Measurements from ENCODE around the gene OR5AN1.
"Not testable (repeated sequence)": the region's sequence is repeated elsewhere in the genome, so short reads cannot be mapped to it uniquely, and the experiment has no call there.

OR5AN1 gene, protein sequence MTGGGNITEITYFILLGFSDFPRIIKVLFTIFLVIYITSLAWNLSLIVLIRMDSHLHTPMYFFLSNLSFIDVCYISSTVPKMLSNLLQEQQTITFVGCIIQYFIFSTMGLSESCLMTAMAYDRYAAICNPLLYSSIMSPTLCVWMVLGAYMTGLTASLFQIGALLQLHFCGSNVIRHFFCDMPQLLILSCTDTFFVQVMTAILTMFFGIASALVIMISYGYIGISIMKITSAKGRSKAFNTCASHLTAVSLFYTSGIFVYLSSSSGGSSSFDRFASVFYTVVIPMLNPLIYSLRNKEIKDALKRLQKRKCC

DNA sequence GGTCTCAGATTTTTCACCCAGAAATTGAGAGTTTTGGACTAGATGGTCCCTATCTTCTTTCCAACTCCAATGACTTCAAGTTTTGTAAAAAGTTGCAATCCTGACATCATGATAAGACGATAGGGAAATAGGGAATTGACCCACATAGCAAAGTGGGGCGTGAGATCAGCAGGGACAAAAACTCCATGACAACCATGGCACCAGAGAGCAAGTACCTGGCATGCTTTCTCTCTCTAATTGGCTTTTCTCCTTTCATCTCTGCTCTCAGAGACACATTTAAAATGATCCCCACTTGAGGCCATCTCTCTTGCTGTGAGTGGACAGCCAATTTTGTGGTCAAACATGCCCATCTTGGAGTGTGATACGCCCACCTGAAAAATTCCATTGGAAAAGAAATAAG lies at the start of gene OR5AN1:
Gene OR5AN1 (plus strand): TSS at position 301 of the 400 bp plus-strand sequence. CDS start 5,564 bp downstream, outside the sequence.
- TF ChIP-seq, protein P1, sequence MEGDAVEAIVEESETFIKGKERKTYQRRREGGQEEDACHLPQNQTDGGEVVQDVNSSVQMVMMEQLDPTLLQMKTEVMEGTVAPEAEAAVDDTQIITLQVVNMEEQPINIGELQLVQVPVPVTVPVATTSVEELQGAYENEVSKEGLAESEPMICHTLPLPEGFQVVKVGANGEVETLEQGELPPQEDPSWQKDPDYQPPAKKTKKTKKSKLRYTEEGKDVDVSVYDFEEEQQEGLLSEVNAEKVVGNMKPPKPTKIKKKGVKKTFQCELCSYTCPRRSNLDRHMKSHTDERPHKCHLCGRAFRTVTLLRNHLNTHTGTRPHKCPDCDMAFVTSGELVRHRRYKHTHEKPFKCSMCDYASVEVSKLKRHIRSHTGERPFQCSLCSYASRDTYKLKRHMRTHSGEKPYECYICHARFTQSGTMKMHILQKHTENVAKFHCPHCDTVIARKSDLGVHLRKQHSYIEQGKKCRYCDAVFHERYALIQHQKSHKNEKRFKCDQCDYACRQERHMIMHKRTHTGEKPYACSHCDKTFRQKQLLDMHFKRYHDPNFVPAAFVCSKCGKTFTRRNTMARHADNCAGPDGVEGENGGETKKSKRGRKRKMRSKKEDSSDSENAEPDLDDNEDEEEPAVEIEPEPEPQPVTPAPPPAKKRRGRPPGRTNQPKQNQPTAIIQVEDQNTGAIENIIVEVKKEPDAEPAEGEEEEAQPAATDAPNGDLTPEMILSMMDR (IDR thresholded peaks at IDR 0.05; ENCODE audit: low read depth, low read length): no peak
- H3K36me3 ChIP-seq: no peaks in the 10 kb centered on the region
- DNase-seq: no peak

DNA sequence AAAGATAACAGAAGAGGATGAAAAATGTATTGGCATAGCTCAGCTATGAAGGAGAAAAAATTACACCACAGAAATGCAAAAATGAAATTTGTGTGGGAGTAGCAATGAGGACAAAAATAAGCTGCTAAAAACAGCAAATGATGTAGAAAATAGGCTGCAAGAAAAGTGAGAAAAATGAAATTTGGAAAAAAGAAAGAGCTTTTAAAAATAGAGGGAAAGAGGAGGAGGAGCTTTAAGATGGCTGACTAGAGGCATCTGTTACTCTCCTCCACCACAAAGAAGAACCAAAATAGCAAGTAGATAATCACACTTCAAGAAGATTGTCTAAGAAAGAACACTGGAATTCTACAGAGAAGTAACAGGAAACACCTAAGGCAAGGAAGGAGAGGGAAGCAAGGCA lies 23.7 kb upstream of the OR5AN1 start:
- Histone ChIP-seq H3K27me3 (ENCODE audit: insufficient read depth, low read depth, severe bottlenecking) (peaks cover 19% of the 10 kb centered on the region), H3K36me3 (no peaks in the 10 kb centered on the region), H3K27ac (no peak overlapping the region), H3K9me3 (ENCODE audit: severe bottlenecking) (no peaks in the 10 kb centered on the region), H3K4me3 (ENCODE audit: low read depth, low read length) (no peak overlapping the region)
- TF ChIP-seq, protein P1 (IDR thresholded peaks at IDR 0.05; ENCODE audit: low read depth, low read length): no peak
- no peak for DNase-seq

More for the DNA sequence above, at the start of gene OR5AN1:
- no peak within 1 kb of the TSS for H3K4me3 ChIP-seq (ENCODE audit: low read depth, low read length)
- peaks cover 24% of the 10 kb centered on the region for H3K27me3 ChIP-seq (ENCODE audit: insufficient read depth, low read depth, severe bottlenecking)
- H3K27ac ChIP-seq: no peak within 1 kb of the TSS
- no peaks in the 10 kb centered on the region for H3K9me3 ChIP-seq (ENCODE audit: severe bottlenecking)

DNA sequence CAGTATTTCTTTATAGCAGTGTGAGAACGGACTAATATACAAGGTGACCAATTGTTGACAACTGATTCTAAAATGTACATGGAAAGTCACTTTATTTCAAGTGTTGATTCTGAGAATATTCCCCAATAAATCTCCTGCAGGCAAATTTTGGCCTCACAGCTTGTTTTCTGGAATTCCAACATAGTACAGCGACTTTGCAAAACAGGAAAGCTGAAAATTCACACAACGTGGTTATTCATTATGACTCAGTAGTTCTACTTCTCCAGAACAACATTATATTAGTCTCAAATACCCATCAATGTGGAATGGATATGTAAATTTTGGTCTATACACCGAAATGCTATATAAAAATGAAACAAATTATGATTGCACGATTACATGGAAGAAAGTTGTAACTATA lies 22.5 kb upstream of the OR5AN1 start:
- peaks cover 19% of the 10 kb centered on the region for H3K27me3 ChIP-seq (ENCODE audit: insufficient read depth, low read depth, severe bottlenecking)
- no peaks in the 10 kb centered on the region for H3K36me3 ChIP-seq
- no peaks in the 10 kb centered on the region for H3K9me3 ChIP-seq (ENCODE audit: severe bottlenecking)
- no peak for DNase-seq
- H3K27ac ChIP-seq: no peak overlapping the region
- TF ChIP-seq, protein P1 (IDR thresholded peaks at IDR 0.05; ENCODE audit: low read depth, low read length): no peak
- H3K4me3 ChIP-seq (ENCODE audit: low read depth, low read length): no peak overlapping the region

DNA sequence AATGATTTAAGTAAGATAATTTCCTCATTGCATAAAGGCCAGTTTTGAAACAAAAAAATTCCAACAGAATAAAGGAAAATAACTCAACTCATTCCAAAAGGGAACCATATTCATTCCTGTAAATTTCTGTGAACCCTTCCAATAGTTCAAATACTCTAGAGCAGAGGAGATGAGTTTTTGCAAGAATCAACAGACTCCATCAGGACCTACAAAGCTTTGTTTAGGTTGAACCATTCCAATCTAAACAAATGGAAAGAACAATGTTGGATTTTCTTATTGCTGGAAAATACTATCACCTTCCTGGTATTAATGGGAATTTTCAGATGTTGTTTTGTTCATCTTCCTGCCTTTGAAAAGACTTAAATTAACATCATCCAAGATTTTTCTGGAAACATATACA lies 21.8 kb upstream of the OR5AN1 start:
- Histone ChIP-seq H3K36me3 (no peaks in the 10 kb centered on the region), H3K27me3 (ENCODE audit: insufficient read depth, low read depth, severe bottlenecking) (peaks cover 19% of the 10 kb centered on the region), H3K4me3 (ENCODE audit: low read depth, low read length) (no peak overlapping the region), H3K9me3 (ENCODE audit: severe bottlenecking) (no peaks in the 10 kb centered on the region), H3K27ac (no peak overlapping the region)
- no peak for DNase-seq
- TF ChIP-seq, protein P1 (IDR thresholded peaks at IDR 0.05; ENCODE audit: low read depth, low read length): no peak

DNA sequence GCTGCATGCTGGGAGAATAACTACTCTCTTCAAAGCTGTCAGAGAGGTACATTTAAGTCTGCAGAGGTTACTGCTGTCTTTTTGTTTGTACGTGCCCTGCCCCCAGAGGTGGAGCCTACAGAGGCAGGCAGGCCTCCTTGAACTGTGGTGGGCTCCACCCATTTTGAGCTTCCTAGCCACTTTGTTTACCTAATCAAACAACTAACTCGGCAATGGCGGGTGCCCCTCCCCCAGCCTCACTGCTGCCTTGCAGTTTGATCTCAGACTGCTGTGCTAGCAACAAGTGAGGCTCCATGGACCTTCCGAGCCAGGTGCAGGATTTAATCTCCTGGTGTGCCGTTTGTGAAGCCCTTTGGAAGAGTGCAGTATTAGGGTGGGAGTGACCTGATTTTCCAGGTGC lies 9.0 kb upstream of the OR5AN1 start:
- H3K27me3 ChIP-seq (ENCODE audit: insufficient read depth, low read depth, severe bottlenecking): peaks cover 13% of the 10 kb centered on the region
- H3K36me3 ChIP-seq; H3K27ac ChIP-seq; DNase-seq; H3K9me3 ChIP-seq (ENCODE audit: severe bottlenecking); H3K4me3 ChIP-seq (ENCODE audit: low read depth, low read length): not testable (repeated sequence)

DNA sequence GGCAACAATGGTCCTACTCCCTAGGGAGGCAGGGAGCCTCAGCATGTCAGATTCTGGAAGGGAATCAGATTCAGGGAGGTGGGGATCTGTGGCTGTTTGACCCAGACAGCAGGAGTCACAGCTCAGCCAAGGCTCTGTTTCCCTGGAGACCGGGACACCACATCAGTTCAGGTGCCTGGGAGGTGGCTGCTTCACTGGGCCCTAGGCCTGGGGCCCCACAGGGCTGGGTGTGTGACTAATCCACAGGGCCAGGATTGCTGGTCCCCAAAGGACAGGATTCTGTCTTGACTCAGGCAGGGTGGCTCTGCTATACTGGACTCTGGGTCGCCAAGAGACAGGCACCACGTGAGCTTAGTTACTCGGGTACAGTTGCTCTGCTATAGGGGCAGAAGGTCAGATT lies 3.5 kb upstream of the OR5AN1 start:
- H3K9me3 ChIP-seq (ENCODE audit: severe bottlenecking): peaks cover 1% of the 10 kb centered on the region
- TF ChIP-seq, protein P1 (IDR thresholded peaks at IDR 0.05; ENCODE audit: low read depth, low read length): no peak
- no peaks in the 10 kb centered on the region for H3K36me3 ChIP-seq
- H3K4me3 ChIP-seq (ENCODE audit: low read depth, low read length): no peak overlapping the region
- H3K27ac ChIP-seq: no peak overlapping the region
- no peak for DNase-seq
- H3K27me3 ChIP-seq (ENCODE audit: insufficient read depth, low read depth, severe bottlenecking): peaks cover 22% of the 10 kb centered on the region

Measured in WERI-Rb-1 (cell line).